NCI-H748 treated with DMSO at 0.1 percent for 48 hours (cell line): ENCODE measurements around the gene PADI1.

Experiments
- DNase-seq: peaks from one replicate; lab custom pipeline; 2025; lab: John Stamatoyannopoulos, UW

The PADI1 gene

DNA sequence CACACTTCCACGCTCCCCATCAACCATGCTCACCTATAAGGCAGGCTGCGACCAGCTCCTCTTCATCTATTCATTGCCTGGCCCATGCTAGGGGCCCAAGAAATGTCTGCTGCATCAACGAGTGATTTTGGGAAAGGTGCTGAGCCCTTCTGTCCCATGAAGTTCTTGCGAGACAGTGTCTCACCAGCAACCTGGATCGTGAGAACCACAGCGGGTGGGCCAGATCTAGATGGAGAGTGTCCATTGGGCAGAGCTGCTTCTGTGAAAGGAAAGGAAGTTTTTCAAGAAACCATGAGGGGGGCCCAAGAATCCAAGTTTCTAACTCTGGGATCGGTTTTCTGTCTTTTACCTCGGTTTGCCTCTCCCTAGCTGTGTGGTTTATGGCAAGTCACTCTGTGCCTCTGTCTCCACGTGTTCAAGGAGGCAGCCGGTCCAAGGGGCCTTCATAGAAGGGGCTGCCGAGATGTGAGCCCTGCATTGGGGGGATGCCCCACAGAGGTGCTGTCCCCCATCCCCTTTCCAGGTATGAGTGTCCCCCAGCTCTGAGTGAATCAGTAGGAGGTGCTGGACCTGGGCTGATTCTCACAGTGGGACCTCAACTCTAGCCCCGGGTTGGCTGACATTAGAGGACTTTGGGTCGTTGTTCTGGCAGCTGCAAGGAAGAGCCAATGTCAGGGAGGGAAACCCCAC, 8.3 kb upstream of the PADI1 start:
- no peak for DNase-seq

DNA sequence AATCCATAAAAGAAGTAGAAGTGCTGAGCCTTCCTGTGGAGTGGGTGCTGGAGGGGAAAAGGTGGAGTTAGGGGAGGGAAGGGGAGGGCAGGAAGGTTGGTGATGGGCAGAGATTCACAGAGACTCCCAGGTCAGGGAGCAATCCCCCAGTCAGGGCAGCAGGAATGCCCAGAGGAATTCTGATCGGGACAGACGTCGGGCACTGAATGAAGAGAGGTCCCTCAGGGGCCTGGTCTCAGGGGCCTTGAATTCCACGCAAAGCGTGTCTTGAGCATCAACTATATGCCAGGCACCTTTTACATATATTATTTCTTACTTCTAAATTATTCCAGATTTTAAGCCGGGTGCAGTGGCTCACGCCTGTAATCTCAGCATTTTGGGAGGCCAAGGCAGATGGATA, 7.2 kb upstream of the PADI1 start:
- no peak for DNase-seq

DNA sequence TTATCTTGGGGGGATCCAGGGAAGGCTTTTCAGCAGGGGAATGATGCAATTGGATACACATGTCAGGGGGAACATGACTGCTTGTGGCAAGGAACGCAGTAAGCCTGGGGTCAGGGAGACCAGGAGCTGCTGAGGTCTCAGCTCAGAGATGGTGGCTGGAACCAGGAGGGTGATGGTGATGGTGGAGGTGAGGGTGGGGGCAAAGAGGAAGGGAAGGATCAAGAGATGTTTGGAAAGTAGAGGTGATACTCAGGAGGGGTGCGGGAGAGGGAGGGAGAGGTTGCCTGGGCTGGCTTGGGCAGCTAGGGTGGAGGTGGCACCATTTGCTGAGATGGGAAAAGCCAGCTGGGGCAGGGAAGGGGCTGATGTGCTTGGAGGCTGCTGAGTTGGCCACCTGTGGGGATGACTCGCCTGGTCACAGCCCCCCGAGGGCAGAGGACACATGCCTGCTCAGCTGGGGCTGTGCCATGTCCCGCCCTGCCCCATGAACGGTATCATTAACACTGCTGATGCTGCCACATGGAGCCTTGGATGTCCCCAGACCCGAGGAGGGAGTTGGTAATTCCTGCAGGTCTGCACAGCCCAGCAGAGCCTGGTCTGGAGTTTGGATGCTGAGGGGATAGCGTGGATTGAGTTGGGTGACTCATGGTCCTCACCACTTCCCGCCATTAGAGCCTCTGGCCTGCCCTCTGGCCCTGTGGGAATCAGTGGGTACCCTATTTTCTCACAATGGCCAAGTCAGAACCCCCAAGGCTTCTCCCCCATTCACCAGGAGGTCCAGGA, 6.3 kb upstream of the PADI1 start:
- DNase-seq, result no peak

DNA sequence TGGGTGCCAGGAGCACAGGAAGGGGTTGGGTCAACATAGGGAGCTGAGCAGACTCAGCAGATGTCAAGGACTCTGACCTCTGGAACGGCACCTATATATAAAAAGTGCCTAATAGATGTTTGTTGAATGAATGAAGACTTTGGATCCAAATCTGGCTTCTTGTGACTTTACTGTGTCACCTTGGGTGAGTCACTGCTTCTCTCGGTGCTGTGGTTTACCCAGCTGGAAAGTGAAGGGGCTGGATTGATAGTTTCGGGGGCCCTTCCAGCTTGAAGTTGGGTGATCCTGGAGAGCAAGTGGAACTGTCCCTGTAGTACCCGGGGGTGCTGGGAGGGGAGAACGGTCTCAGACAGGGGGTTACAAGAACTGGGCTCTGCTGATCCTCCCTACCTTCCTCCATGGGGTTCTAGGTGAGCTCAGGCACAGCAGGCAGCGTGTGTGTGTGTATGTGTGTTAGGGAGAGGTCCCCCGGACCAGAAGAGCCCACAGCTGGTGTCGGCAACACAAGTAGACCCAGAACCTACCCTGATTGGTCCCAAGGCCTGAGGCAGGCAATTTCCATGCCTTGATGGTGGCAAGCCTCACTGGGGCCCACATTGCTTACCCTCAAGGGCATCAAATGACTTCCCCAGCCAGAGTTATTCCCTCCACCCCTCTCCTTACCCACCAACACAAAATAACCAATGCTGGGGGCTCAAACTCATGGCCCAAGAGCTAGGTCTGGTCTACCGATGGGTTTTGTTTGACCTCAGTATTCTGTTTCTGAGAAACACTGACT, 5.5 kb upstream of the PADI1 start:
- DNase-seq, result no peak

DNA sequence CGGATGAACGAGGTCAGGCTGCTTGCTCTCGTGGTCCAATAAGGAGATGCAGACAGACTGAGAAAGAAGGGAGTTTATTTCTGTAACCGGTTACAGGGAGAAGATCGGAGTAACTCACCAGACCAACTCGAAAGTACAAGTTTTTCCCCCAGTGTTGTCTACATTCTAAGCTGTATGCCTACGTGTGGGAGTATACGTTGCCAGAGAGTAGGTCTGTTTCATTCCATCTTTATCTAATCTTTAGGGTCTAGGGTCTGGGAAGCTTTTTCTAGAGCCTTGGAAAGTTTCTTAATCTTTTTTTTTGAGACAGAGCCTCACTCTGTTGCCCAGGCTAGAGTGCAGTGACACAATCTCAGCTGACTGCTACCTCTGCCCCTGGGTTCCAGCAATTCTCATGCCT, 4.7 kb upstream of the PADI1 start:
- DNase-seq, result no peak

DNA sequence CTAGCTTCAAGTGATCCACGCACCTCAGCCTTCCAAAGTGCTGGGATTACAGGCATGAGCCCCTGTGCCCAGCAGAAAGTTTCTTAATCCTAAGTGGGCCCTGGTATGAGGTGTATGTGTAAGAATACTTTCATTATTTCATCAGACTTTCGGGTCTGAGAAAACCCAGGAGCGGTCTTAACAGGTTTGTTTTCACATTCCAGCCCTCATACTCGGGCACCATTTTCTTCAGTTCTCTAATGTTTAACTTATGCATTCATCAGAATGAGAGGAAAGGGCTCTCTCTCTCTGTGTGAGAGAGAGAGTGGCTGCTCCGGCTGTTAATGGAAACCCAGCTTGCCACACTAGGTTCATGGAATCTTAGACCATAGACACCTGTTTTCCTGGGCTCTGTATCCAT, 4.2 kb upstream of the PADI1 start:
- no peak for DNase-seq

DNA sequence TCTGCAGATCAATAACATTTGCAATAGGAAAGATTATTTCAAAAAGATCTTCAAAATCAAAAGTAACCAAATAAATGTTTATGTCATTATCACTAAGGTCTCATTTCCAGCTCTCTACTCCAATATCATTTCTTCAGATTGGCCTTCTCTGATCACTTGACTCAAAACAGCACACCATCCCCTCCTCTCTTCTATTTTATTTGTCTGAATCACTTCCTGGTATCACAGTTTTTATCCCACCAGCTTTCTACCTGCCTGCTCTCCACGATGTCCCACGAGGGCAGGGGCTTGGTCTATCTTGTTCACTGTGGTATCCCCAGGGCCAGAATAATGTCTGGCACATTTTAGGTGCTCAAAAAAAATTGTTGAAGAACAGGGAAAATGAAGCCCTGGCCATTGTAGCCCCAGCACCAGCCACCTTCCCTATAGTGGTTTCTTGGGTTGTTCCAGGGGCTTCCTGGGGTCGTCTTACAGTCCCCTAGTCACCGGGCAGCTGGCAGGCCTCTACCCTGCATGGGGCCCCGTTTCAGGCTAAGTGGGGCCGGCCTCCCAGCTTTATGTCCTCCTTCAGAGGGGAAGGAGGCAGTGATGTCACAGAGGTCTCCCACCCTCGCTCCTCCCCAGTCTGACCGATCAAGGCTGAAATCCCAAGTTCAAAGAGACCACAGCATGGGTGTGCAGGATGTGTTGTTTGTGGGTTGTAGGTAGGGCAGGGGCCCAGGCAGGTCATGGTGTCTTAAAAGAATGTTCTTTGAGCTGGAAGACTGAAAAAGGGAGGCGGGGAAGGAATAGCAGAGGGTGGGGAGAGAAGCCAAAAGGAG, 3.5 kb upstream of the PADI1 start:
- no peak for DNase-seq

DNA sequence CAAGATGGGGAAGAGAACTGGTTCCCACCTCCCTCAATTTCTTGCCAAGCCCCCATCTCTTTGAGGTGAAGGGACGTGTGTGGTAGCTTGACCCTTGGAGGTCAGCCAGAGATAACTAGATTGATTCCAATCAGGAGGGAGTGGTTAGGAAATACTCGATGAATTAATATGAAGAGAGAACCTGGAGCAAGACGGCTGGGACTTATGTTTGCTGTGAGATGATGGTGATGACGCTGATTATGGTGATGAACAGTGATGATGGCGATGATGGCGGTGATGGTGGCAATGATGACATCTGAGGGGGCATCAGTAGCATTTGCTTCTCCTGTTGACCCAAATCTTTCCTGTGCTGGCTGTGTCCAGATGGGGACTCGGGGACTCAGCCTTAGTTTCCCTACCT, 724 bp downstream of the PADI1 start:
- no peak for DNase-seq

DNA sequence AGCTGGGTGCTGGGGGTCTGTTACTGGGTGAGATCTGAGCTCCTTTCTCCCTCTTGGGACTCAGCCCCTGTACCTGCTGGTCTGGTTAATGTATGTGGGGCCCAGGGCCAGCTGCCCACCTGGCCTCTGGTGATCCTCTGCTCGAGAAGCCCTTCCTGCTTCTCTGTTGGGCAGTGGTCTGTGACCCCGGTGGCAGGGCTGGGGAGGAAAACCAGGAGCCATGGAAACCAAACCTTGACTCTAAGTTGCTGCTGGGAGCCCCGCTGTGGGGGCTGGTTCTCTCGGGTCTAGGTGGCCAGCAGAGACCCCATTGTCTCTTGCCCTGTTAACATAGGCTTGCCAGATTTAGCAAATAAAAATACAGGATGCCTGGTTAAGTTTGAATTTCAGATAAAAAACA, 1.3 kb downstream of the PADI1 start:
- DNase-seq, result no peak

DNA sequence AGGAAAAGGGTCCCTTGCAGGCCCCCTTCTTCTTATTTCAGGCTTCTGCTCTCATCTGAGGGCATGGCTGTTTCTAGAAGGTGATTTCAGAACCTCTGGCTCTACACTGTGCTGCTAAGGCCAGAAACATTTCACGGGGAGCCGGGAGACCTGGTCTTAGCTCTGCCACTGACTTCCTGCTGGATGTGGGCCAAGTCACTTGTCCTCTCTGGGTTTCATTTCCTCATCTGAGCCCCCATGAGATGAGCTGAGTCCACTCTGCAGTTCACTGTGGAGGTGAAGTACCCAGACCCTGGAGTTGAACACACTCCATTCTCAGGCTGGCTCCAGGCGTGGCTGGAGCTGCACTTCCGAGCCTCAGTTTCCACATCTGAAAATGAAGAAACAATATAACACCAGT, 2.1 kb downstream of the PADI1 start:
- DNase-seq, result no peak

DNA sequence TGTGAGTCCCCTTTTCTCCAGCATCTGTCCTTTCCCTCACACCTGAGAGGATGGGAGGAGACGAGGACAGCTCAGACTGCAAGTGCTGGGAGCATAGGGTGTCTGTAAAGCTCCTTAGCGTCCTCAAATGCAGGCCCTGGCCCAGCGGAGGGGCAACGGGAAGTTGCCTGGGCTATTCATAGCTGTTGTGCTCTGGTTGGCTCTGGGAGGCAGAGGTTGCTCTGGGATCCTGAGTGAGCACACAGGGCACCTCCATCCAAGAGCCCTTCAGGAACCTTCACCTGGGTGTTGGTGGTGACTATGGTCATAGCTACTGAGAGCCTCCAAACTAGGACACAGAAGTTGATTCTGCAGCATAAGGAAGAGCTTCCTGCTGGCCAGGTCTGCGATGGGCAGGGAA, 2.6 kb downstream of the PADI1 start:
- DNase-seq, result no peak

DNA sequence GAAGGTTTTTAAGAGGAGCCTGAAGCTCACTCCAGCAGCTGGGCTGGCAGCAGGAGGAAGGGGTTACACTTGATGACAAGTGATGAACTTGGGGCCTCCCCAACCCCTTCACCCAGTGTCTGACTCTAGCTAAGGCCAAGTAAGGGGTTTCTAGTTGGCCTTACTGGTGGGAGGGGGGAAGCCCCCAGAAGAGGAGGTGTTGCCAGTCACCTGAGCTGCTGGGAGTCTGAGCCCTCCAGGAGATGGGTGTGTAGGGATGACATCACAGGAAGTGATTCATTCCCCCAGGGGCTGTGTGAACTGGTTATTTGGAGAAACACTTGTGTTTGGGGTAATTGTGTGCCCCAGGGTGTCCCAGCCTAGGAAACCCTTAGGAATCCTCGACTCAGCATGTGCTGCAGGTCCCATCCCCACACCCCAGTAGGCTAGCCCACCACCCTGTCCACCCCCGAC, 3.1 kb downstream of the PADI1 start:
- no peak for DNase-seq

DNA sequence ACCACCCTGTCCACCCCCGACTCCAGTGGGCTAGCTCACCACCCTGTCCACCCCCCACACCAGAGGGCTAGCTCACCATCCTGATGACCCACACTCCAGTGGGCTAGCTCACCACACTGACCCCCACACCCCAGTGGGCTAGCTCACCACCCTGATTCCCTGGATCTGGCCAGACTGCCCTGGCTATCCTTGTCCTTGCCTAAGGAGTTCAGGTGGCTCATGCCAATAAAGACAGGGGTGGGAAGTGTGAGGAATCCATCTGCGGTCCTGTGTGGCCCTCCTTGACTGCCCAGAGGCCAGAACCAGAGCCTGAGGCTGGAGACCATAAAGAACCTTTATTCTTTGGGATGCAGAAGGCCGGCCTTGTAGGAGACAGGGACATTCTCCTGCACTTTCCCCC, 3.6 kb downstream of the PADI1 start:
- no peak for DNase-seq

DNA sequence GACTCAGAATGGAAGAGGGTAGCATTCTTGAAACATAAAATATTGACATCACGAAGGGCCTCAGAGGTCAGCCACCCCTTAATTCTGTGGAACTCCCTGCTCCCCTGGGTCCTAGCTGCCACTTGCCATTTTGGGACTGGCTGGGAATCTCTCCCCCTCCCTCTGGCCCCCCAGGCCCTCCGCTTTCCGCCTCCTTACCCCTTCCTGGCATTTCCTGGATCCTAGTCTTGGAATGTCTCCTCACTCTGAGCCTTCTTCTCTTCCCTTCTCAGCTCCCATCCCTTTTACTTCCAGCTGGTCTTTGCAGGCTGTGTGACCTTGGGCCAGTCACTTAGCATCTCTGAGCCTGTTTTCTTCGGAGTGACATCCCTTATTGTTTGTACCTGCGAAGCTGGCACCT, 4.5 kb downstream of the PADI1 start:
- no peak for DNase-seq

DNA sequence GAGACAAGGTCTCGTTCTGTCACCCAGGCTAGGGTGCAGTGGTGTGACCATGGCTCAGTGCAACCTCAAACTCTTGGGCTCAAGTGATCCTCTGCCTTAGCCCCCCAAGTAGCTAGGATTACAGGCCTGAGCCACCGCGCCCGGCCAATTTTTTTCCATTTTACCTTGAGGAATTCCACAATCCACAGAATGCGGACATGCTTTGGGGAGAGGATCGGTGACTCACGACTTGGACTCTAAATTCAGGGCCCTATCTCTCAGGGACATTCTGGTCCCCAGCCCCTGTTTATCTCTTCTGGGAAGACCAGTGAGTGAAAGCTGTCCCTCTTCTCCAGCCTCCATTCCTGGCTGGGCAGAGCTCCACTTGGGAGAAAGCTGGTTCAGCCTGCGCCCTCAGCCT, 5.2 kb downstream of the PADI1 start:
- no peak for DNase-seq

DNA sequence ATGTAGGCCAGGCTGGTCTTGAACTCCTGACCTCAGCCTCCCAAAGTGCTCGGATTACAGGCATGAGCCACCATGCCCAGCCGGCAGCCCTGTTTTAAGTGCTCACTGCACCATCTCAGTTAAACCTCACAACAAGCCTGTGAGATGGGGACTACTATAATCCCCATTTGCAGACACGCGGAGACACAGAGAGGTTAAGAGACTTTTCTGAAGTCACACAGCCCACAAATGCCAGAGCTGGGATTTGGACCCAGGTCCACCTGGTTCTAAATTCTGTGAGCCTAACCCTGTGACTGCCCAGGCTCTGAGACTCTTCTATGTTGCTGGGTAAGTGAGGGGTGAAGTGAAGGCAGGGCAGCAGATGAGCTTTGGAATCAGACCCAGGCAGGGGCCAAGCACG, 6.4 kb downstream of the PADI1 start:
- DNase-seq, result no peak

DNA sequence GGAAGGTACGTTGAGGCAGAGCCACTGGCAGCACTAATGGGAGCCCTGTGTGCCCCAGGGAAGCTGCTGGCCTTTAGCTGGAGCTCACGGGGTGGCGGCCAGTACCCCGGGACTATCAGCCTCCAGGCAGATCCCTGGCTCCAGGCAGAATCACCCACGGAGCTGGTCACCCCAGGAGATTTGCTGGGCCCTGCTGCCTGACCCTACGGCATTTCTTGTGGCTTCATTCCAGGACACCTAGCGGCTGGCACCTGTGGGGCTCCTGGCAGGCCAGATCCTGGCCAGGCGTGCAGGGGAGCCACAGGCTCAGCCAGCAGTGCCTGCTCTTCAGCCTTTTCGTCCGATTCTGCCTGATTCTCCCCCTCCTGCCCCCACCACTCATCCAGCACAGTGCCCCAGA, 7.1 kb downstream of the PADI1 start:
- DNase-seq, result no peak

DNA sequence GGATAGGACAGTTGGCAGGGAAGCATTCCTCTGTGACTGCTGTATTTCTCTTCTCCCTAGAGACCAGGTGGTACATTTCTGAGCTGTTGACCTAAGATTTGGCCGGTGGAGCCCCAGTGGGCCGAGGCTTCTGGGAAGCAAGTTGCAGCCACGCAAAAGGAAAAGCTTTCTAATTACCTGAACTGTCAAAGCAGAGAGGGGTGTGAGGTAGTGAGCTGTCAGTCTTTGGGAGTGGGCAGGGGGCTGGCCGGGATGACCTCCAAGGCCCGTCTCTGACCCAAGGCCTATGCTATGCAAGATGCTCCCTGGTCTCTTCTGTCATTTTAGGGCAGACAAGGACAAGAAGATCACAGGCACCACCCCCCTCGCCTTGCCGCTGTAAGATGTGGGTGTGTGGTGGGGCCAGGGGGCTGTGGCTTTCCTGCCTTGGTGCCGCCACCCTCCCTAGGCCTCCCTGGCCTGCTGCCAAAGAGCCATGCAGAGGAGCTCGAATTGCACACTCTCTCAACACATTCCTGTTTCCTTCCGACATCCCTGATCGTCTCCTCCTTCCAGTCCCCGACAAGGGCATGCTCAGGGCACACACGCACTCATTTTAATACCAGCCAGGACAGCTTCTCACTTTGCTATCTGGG, 7.7 kb downstream of the PADI1 start:
- no peak for DNase-seq

DNA sequence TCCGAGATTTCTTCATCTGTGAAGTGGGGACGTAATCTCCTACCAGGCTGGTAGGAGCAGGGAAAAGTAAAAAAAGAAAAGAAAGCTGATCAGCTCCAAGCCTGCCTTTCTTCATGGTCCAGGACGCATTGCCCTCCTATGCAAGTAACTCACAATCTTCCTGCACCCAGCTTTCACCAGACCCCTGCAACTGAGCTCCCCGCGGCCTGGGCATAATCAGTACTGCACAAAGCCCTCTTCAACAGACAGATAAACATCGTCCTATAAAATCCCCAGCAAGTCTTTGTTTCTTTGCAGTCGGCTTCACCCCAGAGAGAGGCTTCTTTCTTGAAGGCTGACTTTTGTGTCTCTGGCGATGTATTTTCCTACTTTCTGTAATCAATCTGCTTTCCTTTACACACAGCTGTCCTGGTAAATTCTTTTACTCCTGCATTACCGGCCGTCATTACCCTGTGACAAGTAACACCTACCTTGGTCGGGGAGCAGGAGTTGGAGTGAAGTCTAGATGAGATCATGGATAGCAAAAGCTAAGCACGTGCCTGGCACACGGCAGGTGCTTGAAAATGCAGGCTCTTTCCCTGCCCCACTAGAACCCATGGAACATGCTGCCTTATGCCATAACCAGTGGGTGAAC, 8.3 kb downstream of the PADI1 start:
- DNase-seq, result no peak

DNA sequence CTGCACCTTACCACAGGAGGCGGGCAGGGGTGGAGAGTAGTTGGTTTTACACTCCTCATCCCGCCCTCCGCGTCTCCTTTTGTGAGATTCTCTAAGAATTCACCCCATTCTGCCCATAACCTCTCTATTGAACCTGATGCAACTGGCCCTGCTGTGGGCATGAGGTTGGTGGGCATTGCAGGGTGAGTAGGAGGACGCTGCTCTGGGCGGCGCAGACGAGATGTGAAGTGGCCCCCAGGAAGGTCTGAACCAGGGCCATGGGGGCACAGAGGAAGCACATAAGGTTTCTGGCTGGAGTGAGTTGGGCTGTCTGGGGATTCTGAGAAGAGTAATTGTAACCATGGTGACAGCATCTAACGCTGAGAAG, 8.8 kb downstream of the PADI1 start:
- DNase-seq, result no peak

DNA sequence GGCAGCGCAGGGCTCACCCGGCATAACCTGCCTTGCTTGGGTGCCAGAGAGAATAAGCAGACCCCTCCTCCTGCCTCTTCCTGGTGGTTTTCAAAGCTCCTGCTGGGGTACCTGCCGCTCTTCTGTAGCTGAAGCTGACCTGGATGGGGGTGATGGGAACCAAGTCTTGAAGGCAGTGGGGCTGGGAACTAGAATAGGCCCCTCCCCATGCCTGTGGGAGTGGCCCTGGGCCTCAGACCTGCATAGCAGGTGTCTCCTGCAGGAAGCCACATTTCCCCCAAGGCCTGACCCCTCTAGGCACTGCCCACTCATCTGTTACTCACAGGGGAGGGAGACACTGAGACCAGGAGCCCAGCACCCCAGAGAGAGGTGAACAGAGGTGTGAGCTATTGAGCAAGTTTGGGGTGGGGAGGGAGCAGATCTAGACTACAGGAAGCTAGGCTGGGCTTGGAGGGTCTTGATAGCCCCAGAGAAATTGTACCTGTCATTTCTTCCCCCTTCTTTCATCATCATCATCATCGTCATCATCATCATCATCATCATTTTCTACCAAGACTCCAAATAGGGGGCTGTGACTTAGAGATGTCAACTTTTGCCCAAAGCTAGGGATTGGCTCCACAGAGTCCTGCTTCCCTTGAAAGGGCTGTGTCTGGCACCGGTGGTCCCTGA, 10.1 kb downstream of the PADI1 start:
- no peak for DNase-seq
